Immature natural killer cell (primary cell): ENCODE results near the gene ATXN7L1. TPM values are rescaled to one million over a fixed set of nuclear protein-coding genes. Genes with fewer than 3 reads are reported as not detected.
A peak's percentile ranks its signal among the peaks of the same experiment; 100 is the strongest.
"Not testable (repeated sequence)": the region's sequence is repeated elsewhere in the genome, so short reads cannot be mapped to it uniquely, and the experiment has no call there.

Experiments
- DNase-seq, 3 donors: peaks; one replicate each; pipeline ENCODE4 v3.0.0; 2022; ENCODE audit warnings: mixed read lengths in 1 of 3
- H3K27ac Mint-ChIP-seq, 6 donors: one replicate each; pipeline ENCODE4 v1.8.0; 2020; ENCODE audit warnings: mixed read lengths in 6 of 6, mild to moderate bottlenecking in 5 of 6, inconsistent platforms in 4 of 6, moderate library complexity in 3 of 6
- H3K27me3 Mint-ChIP-seq, 3 donors: one replicate each; pipeline ENCODE4 v1.8.0; 2020 to 2021; ENCODE audit warnings: low read depth in 3 of 3, mild to moderate bottlenecking in 3 of 3, mixed read lengths in 3 of 3, moderate library complexity in 3 of 3, inconsistent platforms in 1 of 3
- H3K36me3 Mint-ChIP-seq, 3 donors: one replicate each; pipeline ENCODE4 v1.8.0; 2020; ENCODE audit warnings: mixed read lengths in 3 of 3, inconsistent platforms in 2 of 3, mild to moderate bottlenecking in 2 of 3
- H3K4me1 Mint-ChIP-seq, 2 donors: one replicate each; pipeline ENCODE4 v1.8.0; 2020; ENCODE audit warnings: inconsistent platforms in 2 of 2, mild to moderate bottlenecking in 2 of 2, mixed read lengths in 2 of 2, moderate library complexity in 1 of 2
- H3K4me3 Mint-ChIP-seq, 5 donors: one replicate each; pipeline ENCODE4 v1.8.0; 2020; ENCODE audit warnings: mild to moderate bottlenecking in 5 of 5, mixed read lengths in 5 of 5, inconsistent platforms in 3 of 5, moderate library complexity in 3 of 5
- H3K9me3 Mint-ChIP-seq, 6 donors: one replicate each; pipeline ENCODE4 v1.8.0; 2020; ENCODE audit warnings: mild to moderate bottlenecking in 6 of 6, mixed read lengths in 6 of 6, inconsistent platforms in 4 of 6, moderate library complexity in 3 of 6
- polyA plus RNA-seq, 3 donors: library from polyadenylated mRNA; unstranded; fragments of 300-500 nt; fragmentation: Illumina TruSeq; gene quantifications; one replicate each; pipeline ENCODE4 v1.2.3, GENCODE V29; 2021

The ATXN7L1 gene
- polyA plus RNA-seq, 3 donors from 2014 or later: 3.8 to 21.1 (median 11.9) TPM

DNA sequence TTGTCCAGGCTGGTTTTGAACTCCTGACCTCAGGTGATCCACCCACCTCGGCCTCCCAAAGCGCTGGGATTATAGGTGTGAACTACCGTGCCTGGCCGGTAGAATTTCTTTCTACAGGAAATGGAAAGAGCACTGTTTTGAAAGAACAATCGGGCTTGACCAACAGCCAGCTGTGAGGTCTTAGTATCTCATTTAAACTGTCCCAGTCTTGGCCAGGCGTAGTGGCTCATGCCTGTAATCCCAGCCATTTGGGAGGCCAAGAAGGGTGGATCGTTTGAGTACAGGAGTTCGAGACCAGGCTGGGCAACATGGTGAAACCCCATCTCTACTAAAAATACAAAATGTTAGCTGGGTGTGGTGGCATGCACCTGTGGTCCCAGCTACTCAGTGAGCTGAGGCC is 277.3 kb downstream of the ATXN7L1 start:
- not testable (repeated sequence) for DNase-seq, H3K27ac Mint-ChIP-seq, H3K36me3 Mint-ChIP-seq, H3K4me1 Mint-ChIP-seq, H3K9me3 Mint-ChIP-seq, H3K4me3 Mint-ChIP-seq
- H3K27me3 Mint-ChIP-seq: peaks cover 8 to 12% (median 8%) of the 10 kb centered on the region in 3 donors

DNA sequence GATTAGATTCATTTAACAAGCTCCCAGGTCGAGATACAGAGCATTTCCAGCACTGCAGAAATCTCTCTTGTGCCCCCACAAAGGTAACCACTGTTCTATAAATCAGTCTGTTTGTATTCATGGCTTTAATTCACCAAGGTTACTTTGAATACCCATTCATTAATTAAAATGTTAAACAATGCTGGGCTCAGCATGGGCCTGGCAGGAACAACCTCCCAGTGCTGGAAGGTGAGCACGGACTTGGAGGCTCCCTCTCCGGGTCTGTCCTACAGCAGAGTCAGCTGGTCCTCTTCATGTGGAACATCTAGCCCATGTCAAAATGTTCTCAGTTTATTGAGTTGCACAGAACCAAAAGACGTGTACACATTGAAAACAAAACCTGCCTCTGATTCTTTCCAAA is 279.5 kb downstream of the ATXN7L1 start:
- no peak overlapping the region for H3K4me3 Mint-ChIP-seq
- H3K27ac Mint-ChIP-seq: no peak overlapping the region
- DNase-seq: no peak
- H3K9me3 Mint-ChIP-seq: no peaks in the 10 kb centered on the region
- no peaks in the 10 kb centered on the region for H3K36me3 Mint-ChIP-seq
- H3K27me3 Mint-ChIP-seq: peaks cover 3 to 13% (median 5%) of the 10 kb centered on the region in 3 donors
- H3K4me1 Mint-ChIP-seq: no peaks in the 10 kb centered on the region

DNA sequence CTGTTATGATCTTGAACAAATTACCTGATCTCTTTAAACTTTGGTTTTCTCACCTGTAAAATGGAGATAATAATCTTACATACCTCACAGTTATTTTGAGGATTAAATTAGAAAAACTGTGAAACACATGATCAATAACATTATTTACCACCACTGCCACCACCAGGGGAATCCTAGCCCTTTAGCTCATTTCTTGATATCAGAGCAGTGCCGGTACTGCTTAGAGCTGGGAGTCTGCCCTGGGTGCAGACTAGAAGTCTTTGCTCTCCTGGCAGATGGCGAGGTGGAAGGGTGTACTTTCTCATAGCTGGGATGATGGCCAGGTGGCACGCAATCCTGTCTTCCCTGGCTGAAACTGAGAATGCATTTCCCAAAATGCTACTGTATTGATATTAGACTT is 282.4 kb downstream of the ATXN7L1 start:
- Mint-ChIP-seq H3K9me3 (no peaks in the 10 kb centered on the region), H3K36me3 (no peaks in the 10 kb centered on the region), H3K27me3 (peaks cover 0 to 10% (median 3%) of the 10 kb centered on the region in 3 donors), H3K27ac (no peak overlapping the region), H3K4me1 (no peaks in the 10 kb centered on the region), H3K4me3 (no peak overlapping the region)
- no peak for DNase-seq

DNA sequence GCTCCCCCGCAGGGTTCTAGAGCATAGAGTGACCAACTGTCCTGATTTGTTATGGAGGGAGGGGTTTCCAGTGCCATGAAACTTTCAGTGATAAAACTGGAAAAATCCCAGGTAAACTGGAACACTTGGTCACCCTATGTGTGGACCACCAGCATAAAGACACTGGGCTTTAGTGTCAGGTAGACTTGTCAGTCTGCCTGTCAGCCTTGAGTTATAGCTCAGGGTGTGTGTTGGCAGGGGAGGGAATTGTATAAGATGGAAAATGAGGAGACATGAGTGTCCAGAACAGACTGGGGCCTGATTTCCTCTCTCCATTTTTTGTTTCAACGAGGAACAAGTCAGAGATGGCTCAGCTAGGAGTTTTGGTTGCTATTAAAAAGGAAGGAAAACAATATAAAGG is 284.9 kb downstream of the ATXN7L1 start:
- no peak for DNase-seq
- peaks cover 1 to 8% (median 1%) of the 10 kb centered on the region in 3 donors for H3K27me3 Mint-ChIP-seq
- H3K4me3 Mint-ChIP-seq: no peak overlapping the region
- H3K4me1 Mint-ChIP-seq: no peaks in the 10 kb centered on the region
- no peak overlapping the region for H3K27ac Mint-ChIP-seq
- no peaks in the 10 kb centered on the region for H3K36me3 Mint-ChIP-seq
- H3K9me3 Mint-ChIP-seq: no peaks in the 10 kb centered on the region

DNA sequence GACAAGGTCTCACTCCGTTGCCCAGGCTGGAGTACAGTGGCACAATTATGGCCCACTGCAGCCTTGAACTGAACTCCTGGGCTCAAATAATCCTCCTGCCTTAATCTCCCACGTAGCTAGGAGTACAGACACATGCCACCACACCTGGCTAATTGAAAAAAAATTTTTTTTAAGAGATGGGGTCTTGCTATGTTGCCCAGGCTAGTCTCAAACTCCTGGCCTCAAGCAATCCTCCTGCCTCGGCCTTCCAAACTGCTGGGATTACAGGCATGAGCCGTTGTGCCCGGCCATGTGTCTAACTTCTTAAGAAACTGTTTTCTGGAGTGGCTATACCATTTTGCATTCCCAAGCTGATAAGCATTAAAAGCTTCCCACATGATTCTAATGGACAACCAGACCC is 285.6 kb downstream of the ATXN7L1 start:
- no peak overlapping the region for H3K4me3 Mint-ChIP-seq
- peaks cover 1 to 8% (median 1%) of the 10 kb centered on the region in 3 donors for H3K27me3 Mint-ChIP-seq

DNA sequence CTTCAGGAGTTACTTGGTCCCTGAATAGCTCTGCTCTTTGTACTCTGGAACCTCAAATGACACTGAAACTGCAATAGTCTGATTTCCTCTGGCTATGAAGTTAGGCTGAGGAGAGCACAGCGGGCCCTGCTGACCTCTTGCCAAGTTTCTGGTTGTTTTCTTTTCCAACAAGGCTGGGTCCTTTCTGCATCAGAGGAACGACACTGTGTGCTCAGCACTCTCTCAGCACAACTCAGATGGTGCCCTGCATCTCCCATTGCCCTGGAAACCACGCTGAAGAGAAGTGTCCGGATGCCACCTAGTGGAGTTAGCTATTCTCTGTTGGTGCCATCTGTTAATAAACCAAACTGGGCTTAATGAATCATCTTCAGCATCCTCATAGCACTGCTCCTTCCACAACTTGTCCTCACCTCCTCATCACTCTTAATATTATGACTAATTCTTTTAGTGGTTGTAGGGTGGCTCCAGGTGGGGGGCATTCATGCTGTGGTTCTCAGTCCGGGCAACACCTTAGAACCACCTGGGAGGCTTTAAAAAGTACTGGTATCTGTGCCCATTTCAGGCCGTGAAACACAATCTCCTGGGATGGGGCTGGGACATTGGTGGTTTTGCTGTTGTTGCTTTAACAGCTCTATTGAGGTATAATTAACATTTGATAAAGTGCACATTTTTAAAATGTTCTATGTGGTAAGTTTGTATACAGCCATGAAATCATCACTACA is 286.9 kb downstream of the ATXN7L1 start:
- peak; percentile 3 to 37 (median 7) for DNase-seq

More for the DNA sequence above, 285.6 kb downstream of the ATXN7L1 start:
- Mint-ChIP-seq H3K9me3 (no peaks in the 10 kb centered on the region), H3K36me3 (no peaks in the 10 kb centered on the region), H3K27ac (no peak overlapping the region), H3K4me1 (no peaks in the 10 kb centered on the region)
- DNase-seq: no peak

DNA sequence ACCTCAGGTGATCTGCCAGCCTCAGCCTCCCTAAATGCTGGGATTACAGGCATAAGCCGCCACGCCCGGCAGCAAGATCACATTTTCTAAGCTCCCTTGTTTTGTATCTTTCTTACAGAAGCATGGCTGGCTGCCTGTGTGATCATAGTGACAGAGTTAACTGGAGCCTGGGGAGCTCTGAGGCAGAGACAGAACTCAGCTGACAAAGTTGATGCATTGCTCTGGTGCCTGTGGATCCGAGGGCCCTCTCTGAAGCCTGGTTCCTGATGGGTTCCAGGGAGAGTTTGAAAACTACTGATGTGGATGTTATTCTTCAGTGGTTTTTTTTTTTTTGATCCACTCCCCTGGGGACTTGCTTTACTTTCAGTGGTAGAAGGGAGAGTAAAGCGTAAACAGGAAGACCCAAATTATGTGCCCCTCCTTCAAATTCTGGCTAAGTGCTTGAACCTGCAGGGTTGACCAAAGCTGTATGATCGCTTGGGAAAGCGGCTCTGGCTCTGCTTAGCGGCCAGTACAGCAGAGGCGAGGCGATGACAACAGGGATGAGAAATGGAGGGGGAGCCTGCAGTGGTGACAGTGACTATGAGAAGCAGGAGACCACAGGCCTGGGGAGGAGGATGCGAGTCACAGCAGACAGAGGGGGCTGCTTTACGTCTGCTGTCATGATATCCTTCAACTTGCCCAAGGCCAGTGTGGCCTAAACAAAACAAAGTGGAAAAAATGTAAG is 288.3 kb downstream of the ATXN7L1 start:
- no peak overlapping the region for H3K27ac Mint-ChIP-seq
- peaks cover 3 to 6% (median 5%) of the 10 kb centered on the region in 3 donors for H3K27me3 Mint-ChIP-seq
- H3K36me3 Mint-ChIP-seq: peaks cover 0 to 5% (median 0%) of the 10 kb centered on the region in 3 donors
- DNase-seq: no peak
- H3K4me3 Mint-ChIP-seq: no peak overlapping the region
- peaks cover 2 to 10% (median 5%) of the 10 kb centered on the region in 6 donors for H3K9me3 Mint-ChIP-seq
- H3K4me1 Mint-ChIP-seq: no peaks in the 10 kb centered on the region

More for the DNA sequence above, 286.9 kb downstream of the ATXN7L1 start:
- Mint-ChIP-seq H3K27ac (no peak overlapping the region), H3K36me3 (peaks cover 0 to 2% (median 0%) of the 10 kb centered on the region in 3 donors), H3K9me3 (peaks cover under 1 to 3% (median 2%) of the 10 kb centered on the region in 6 donors), H3K27me3 (peaks cover 1 to 8% (median 2%) of the 10 kb centered on the region in 3 donors), H3K4me1 (no peaks in the 10 kb centered on the region), H3K4me3 (no peak overlapping the region)

DNA sequence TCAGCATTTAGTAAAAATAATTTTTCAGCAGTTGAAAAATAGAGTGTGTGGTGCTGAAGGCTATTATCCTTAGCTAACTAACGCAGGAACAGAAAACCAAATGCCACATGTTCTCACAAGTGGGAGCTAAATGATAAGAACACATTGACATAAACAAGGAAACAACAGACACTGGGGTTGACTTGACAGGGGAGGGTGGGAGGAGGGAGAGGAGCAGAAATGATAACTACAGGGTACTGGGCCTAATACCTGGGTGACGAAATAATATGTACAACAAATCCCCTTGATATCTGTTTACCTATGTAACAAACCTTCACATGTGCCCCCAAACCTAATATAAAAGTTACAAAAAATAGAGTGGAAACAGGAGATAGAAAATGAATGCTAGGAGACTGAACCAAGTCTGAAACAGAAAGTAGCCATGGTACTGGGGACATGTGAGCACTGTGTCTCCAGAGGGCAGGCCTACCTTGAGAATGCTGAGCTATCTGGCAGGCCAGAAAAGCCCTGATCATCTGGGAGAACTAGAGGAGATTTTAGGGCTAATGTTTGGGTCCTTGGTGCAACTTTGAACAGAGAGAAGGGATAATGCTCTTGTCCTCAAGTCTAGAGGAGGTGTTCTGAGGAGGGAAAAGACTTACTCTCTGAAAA is 290.4 kb downstream of the ATXN7L1 start:
- Mint-ChIP-seq H3K27me3 (peaks cover 2 to 8% (median 6%) of the 10 kb centered on the region in 3 donors), H3K4me3 (no peak overlapping the region), H3K9me3 (peaks cover 2 to 10% (median 6%) of the 10 kb centered on the region in 6 donors), H3K4me1 (peaks cover 5 to 15% of the 10 kb centered on the region in 2 donors), H3K27ac (no peak overlapping the region), H3K36me3 (peaks cover 0 to 5% (median 4%) of the 10 kb centered on the region in 3 donors)
- DNase-seq: no peak

DNA sequence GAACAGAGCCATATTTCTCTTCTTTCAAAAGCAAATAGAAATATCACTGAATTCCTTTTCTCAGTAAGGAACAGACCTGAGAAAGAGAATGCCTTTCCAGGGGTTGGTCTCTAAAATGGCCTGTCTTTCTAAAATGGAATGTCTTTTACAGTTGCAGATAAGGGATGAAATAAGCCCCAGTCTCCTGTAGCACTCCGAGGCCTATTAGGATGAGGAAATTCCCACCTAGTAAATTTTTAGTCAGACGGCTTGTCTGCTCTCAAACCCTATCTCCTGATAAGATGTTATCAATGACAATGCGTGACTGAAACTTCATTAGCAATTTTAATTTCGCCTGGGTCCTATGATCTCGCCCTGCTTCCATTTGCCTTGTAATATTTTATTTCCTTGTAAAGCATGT is 292.2 kb downstream of the ATXN7L1 start:
- Mint-ChIP-seq H3K27ac (no peak overlapping the region), H3K9me3 (peaks cover 2 to 10% (median 6%) of the 10 kb centered on the region in 6 donors), H3K36me3 (peaks cover 0 to 5% (median 4%) of the 10 kb centered on the region in 3 donors)

DNA sequence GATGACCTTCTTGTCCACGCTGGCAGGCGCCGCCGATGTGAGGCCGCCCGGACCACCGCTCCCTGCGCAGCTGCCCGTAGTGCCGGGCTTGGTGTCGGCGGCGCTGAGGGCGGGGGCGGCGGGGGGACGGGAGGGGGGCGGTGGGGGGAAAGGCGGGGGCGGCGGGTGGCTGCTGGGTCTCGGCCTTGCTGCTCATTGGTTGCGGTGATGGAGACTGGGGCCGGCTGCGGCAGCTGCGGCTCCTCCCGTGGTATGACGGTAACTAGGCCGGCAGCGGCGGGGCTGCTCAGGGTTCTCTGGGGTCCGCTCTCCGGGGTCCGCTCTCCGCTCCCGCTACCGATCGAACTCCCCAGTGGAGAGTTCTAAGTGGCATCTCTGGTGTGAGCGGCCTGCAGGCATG is 293.3 kb downstream of the ATXN7L1 start:
- peaks cover 0 to 5% (median 4%) of the 10 kb centered on the region in 3 donors for H3K36me3 Mint-ChIP-seq
- peaks cover 2 to 10% (median 4%) of the 10 kb centered on the region in 3 donors for H3K27me3 Mint-ChIP-seq
- H3K4me3 Mint-ChIP-seq: no peak overlapping the region

More for the DNA sequence above, 292.2 kb downstream of the ATXN7L1 start:
- Mint-ChIP-seq H3K27me3 (peaks cover 2 to 10% (median 6%) of the 10 kb centered on the region in 3 donors), H3K4me1 (peaks cover 5 to 21% of the 10 kb centered on the region in 2 donors), H3K4me3 (no peak overlapping the region)
- DNase-seq: no peak

DNA sequence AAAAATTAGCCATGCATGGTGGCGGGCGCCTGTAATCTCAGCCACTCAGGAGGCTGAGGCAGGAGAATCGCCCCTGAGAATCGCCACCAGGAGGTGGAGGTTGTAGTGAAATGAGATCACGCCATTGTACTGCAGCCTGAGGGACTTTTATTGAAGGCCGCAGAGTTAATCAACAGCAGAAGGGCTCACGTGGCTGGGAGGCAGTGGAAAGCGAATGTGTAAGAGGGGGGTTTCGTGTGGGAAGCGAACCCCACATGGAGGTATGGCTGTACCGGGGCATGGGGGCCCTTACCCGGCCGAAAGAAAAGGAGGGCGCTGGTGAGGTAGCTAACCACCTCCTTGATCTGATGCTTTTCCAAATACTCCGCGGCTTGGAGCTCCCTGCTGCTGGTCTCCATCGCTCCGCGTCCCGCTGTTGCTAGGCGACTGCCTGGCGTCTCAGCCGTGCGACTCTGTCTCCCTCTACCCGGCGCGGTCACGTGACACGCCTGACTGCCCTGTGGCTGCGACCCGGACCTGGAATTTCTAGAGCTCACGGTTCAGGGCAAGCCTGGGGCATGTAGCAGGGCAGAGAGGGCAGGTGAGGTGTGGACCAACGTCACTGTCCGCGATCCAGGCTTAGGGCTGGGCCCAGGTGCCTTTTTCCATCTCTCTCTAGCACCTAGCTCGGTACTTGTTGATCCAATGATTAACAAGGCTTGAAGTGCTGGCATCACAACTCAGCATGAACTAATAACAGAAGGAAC is 295.2 kb downstream of the ATXN7L1 start, which contains the start of gene EFCAB10:
TSS of gene EFCAB10 (minus strand) at position 428 of the 746 bp plus-strand sequence. CDS start at position 398, 30 bp downstream.
- Mint-ChIP-seq H3K36me3 (peaks cover 0 to 5% (median 4%) of the 10 kb centered on the region in 3 donors), H3K9me3 (peaks cover 2 to 10% (median 6%) of the 10 kb centered on the region in 6 donors), H3K27ac (no peak within 1 kb of the TSS), H3K4me3 (peak within 1 kb of the TSS; percentile 56 to 74 (median 68)), H3K4me1 (peaks cover 5 to 21% of the 10 kb centered on the region in 2 donors), H3K27me3 (peaks cover 6 to 13% (median 7%) of the 10 kb centered on the region in 3 donors)
- peak; percentile 8 to 22 (median 13) for DNase-seq

More for the DNA sequence above, 293.3 kb downstream of the ATXN7L1 start:
- H3K27ac Mint-ChIP-seq: peak overlapping the region in 1 of 6 donors; percentile 14
- DNase-seq: no peak
- H3K9me3 Mint-ChIP-seq: peaks cover 2 to 10% (median 6%) of the 10 kb centered on the region in 6 donors
- H3K4me1 Mint-ChIP-seq: peaks cover 5 to 21% of the 10 kb centered on the region in 2 donors

DNA sequence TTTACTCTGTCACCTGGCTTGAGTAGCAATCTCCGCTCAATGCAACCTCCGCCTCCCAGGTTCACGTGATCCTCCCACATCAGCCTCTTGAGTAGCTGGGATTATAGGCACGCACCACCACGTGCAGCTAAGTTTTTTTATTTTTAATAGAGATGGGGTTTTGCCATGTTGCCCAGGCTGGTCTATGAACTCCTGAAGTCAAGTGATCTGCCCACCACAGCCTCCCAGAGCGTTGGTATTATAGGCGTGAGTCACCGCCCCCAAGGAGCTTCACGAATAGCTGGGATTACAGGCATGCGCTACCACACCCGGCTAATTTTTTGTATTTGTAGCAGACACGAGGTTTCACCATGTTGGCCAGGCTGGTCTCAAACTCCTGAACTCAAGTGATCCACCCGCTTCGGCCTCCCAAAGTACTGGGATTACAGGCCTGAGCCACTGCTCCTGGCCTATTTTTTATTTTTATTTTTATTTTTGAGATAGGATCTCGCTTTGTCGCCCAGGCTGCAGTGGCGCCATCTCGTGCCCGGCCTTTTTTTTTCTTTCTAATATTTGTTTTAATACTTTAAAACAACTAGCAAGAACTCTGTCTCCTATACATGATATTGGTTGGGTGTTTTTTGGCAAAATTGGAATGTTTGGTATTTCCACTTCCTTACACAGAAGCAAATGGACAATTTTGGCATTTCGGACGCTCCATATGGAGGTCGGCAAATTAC is 296.2 kb downstream of the ATXN7L1 start:
- DNase-seq: no peak
- Mint-ChIP-seq H3K4me3 (no peak overlapping the region), H3K27me3 (peaks cover 6 to 13% (median 7%) of the 10 kb centered on the region in 3 donors), H3K36me3 (peaks cover 0 to 5% (median 4%) of the 10 kb centered on the region in 3 donors), H3K27ac (no peak overlapping the region), H3K4me1 (peaks cover 5 to 21% of the 10 kb centered on the region in 2 donors), H3K9me3 (peaks cover 2 to 10% (median 6%) of the 10 kb centered on the region in 6 donors)
